C4-2B (cell line): Measurements from ENCODE around the gene DENND1A.

ENCODE experiments used
- ZFX ChIP-seq: fragments of 450-650 bp; IDR thresholded peaks from 2 replicates; pipeline ENCODE4 v1.6.1; 2017
- TF ChIP-seq, protein P1 (sequence below): fragments of 450-650 bp; conservative IDR thresholded peaks from 2 replicates; pipeline ENCODE4 v1.5.1; 2017; ENCODE audit warnings: mild to moderate bottlenecking

- TF ChIP-seq, protein P1, sequence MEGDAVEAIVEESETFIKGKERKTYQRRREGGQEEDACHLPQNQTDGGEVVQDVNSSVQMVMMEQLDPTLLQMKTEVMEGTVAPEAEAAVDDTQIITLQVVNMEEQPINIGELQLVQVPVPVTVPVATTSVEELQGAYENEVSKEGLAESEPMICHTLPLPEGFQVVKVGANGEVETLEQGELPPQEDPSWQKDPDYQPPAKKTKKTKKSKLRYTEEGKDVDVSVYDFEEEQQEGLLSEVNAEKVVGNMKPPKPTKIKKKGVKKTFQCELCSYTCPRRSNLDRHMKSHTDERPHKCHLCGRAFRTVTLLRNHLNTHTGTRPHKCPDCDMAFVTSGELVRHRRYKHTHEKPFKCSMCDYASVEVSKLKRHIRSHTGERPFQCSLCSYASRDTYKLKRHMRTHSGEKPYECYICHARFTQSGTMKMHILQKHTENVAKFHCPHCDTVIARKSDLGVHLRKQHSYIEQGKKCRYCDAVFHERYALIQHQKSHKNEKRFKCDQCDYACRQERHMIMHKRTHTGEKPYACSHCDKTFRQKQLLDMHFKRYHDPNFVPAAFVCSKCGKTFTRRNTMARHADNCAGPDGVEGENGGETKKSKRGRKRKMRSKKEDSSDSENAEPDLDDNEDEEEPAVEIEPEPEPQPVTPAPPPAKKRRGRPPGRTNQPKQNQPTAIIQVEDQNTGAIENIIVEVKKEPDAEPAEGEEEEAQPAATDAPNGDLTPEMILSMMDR, result no peak
- no peak for TF ChIP-seq ZFX
Observed at GRCh38 chr9:123493627-123494026, 436.3 kb downstream of the DENND1A start.
